ENCODE data around the gene MDK. TPM values are rescaled to one million over a fixed set of nuclear protein-coding genes. Genes with fewer than 3 reads are reported as not detected.

The MDK gene
- total RNA-seq, 1 donor, result 11.7 TPM

DNA sequence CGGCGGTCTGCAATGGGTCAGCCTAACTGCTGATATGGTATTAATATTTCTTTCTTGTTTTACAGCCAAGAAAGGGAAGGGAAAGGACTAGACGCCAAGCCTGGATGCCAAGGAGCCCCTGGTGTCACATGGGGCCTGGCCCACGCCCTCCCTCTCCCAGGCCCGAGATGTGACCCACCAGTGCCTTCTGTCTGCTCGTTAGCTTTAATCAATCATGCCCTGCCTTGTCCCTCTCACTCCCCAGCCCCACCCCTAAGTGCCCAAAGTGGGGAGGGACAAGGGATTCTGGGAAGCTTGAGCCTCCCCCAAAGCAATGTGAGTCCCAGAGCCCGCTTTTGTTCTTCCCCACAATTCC, 1.9 kb downstream of the MDK start:
- no peak for DNase-seq (ENCODE audit: low read depth)
- TF ChIP-seq, protein P1, sequence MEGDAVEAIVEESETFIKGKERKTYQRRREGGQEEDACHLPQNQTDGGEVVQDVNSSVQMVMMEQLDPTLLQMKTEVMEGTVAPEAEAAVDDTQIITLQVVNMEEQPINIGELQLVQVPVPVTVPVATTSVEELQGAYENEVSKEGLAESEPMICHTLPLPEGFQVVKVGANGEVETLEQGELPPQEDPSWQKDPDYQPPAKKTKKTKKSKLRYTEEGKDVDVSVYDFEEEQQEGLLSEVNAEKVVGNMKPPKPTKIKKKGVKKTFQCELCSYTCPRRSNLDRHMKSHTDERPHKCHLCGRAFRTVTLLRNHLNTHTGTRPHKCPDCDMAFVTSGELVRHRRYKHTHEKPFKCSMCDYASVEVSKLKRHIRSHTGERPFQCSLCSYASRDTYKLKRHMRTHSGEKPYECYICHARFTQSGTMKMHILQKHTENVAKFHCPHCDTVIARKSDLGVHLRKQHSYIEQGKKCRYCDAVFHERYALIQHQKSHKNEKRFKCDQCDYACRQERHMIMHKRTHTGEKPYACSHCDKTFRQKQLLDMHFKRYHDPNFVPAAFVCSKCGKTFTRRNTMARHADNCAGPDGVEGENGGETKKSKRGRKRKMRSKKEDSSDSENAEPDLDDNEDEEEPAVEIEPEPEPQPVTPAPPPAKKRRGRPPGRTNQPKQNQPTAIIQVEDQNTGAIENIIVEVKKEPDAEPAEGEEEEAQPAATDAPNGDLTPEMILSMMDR (IDR thresholded peaks at IDR 0.05; ENCODE audit: insufficient read depth, low read depth, low read length), result no peak

DNA sequence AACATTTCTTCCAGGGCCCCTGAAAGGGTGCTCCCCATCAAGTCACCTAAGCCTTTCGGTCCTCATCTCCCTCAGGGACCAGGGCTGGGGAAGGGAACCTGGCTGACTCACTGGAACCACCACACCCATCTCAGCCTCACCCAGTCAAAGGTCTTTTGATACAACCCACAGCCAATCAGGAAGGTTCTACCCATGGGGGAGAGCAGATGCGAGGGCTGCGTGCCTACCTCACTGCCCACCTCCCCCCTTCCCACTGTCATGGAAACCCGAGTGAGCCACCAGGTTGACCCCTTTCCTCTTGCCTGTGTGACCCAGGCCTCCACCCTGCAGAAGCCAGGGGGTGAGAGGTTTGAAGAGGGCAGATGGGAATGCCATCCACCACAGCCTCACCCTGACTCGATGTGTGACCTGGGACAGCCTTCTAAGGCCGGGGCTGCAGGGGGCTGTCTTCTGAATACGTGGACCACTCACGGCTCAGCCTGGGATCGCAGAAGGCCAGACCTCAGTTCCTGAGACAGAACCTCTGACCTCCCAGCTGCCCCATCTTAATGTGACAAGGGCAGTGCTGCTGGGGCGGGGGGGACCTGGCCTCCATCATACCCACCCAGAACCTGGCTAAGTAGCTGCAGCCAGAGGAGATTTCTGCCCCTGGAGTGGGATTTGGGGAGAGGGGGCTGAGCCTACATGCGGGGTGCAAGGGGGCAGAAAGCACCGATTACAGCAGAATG, 2.7 kb downstream of the MDK start:
- H3K4me3 ChIP-seq (ENCODE audit: low read depth, low read length), result no peak overlapping the region
- TF ChIP-seq, protein P1 (IDR thresholded peaks at IDR 0.05; ENCODE audit: insufficient read depth, low read depth, low read length), result no peak
- no peak for DNase-seq (ENCODE audit: low read depth)

More for the DNA sequence above, 1.9 kb downstream of the MDK start:
- H3K4me3 ChIP-seq (ENCODE audit: low read depth, low read length), result no peak overlapping the region

DNA sequence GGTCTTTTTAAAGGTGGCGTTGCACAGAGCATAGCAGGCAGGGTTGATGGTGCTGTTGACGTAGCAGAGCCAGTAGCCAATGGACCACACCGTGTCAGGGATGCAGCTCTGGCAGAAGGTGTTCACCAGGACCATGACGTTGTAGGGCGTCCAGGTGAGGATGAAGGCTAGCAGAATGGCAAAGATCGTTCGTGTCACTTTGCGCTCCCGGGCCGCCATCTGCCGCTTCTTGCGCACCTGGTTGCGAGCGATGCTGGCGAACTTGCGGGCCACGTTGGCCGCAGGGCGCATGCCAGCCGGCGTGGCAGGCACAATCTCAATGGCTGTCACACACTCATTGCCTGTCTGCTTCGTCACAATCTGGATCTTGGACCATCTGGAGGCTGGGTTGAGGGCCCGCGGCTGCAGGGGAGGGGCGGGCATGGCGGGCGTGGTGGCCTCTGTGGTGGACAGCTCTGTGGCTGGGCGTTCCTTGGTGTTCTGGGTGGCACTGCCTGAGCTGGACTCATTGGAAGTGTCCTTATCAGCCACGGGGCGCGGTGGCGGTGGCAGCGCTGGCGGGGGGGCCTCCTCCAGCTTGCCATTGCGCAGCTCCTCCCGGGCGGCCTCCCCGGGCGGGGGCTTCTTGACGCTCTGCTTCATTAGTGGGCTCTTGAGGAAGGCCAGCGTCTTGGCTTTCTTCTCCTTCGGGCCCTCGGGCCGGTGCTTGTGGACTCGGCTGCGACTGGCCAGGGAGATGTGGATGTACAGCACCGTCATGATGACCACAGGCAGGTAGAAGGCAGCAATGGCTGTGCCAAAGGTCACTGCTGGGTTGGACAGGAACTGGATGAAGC, 3.9 kb downstream of the MDK start:
- no peak for DNase-seq (ENCODE audit: low read depth)
- TF ChIP-seq, protein P1 (IDR thresholded peaks at IDR 0.05; ENCODE audit: insufficient read depth, low read depth, low read length), result no peak
- no peak overlapping the region for H3K4me3 ChIP-seq (ENCODE audit: low read depth, low read length)

DNA sequence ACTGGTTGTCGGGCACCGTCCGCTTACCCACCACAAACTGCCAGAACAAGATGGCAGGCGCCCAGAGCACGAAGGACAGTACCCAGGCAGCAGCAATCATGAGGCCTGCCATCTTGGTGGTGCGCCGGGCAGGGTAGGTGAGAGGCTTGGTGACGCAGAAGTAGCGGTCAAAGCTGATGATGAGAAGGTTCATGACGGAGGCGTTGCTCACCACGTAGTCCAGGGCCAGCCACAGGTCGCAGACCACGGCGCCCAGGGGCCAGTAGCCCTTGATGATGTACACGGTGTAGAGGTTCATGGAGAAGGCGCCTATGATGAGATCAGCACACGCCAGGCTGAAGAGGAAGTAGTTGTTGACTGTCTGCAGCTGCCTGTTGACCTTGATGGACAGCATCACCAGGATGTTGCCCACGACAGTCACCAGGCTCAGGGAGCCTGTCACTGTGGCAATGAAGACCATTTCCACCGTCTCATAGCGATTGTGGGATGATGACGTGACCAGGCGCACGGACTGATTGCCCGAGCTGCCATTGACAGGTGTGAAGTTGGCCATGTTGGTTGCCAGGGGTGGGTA, 4.6 kb downstream of the MDK start:
- no peak overlapping the region for H3K4me3 ChIP-seq (ENCODE audit: low read depth, low read length)
- DNase-seq (ENCODE audit: low read depth), result no peak
- TF ChIP-seq, protein P1 (IDR thresholded peaks at IDR 0.05; ENCODE audit: insufficient read depth, low read depth, low read length), result no peak

DNA sequence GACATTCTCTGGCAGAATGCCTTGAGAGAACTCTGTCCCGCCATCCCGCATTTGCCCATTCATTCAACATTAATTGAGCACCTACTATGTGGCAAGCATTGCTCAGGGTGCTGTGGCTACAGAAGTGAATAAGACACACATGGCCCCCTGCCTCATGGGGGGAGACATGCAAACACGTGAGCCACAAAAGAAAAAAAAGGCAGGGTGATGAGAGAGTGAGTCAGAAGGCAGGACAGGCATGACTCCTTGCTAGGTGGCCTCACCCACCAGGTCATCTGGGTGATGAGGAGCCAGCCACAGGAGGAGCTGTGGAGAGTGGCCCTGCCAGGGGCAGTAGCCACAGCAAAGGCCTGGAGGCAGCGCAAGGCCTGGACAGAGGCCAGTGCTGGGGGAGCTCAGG, 5.2 kb downstream of the MDK start:
- H3K4me3 ChIP-seq (ENCODE audit: low read depth, low read length), result no peak overlapping the region
- no peak for DNase-seq (ENCODE audit: low read depth)
- TF ChIP-seq, protein P1 (IDR thresholded peaks at IDR 0.05; ENCODE audit: insufficient read depth, low read depth, low read length), result no peak

DNA sequence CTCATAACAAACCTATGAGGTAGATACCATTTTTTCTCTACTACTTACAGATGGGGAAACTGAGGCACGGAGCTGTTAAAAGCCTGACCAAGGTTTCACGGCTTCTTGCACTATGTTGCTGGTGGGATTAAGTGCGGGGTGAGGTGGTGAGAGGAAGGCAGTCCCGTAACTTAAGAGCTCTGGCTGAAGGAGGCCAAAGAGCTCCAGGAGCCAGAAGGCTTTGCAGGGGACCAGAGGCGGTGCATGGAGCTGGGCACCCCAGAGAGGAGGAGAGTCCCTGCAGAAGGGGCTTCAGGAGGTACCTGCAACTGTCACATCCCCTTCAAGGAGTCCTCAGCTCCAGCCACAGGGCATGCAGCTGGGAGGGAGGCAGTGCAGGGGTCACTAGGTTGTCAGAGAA, 6.0 kb downstream of the MDK start:
- TF ChIP-seq, protein P1 (IDR thresholded peaks at IDR 0.05; ENCODE audit: insufficient read depth, low read depth, low read length), result no peak
- DNase-seq (ENCODE audit: low read depth), result no peak
- H3K4me3 ChIP-seq (ENCODE audit: low read depth, low read length), result no peak overlapping the region

Data from fibroblast of villous mesenchyme (primary cell).